Measurements from ENCODE around the gene HMGB2. TPM values are rescaled to one million over a fixed set of nuclear protein-coding genes. Genes with fewer than 3 reads are reported as not detected.

The HMGB2 gene
- total RNA-seq, 1 experiment from 2014 or later = 176 TPM

GRCh38 chr4:173317004-173317403 is 17.2 kb downstream of the HMGB2 start:
- Mint-ChIP-seq H3K4me3 (ENCODE audit: unreplicated experiment) (no peak overlapping the region), H3K27ac (ENCODE audit: low read depth, unreplicated experiment) (no peak overlapping the region), H3K9me3 (ENCODE audit: unreplicated experiment) (no peaks in the 10 kb centered on the region), H3K36me3 (ENCODE audit: insufficient read depth, unreplicated experiment) (no peaks in the 10 kb centered on the region), H3K27me3 (ENCODE audit: insufficient read depth, unreplicated experiment) (no peaks in the 10 kb centered on the region), H3K4me1 (ENCODE audit: insufficient read depth, unreplicated experiment) (peaks cover 12% of the 10 kb centered on the region)
- BruUV-seq (replicated peaks) = no TSS peak
- POLR2A ChIA-PET = no interaction called here
- intact Hi-C loops (cut with micrococcal nuclease) = loop anchor here (5.0 kb wide), 1 partner anchor 305 kb away; no protein-coding TSS in a partner anchor
- no peak for TF ChIP-seq CTCF (IDR thresholded peaks at IDR 0.05; ENCODE audit: unreplicated experiment)
- CTCF ChIA-PET = no interaction called here
- DNase-seq (ENCODE audit: unreplicated experiment) = no peak

GRCh38 chr4:173316060-173316459 is 18.1 kb downstream of the HMGB2 start:
- intact Hi-C loops (cut with micrococcal nuclease) = loop anchor here (5.0 kb wide), 1 partner anchor 304 kb away; no protein-coding TSS in a partner anchor

GRCh38 chr4:173314715-173315114 is 19.4 kb downstream of the HMGB2 start:
- no TSS peak for BruUV-seq (replicated peaks)
- intact Hi-C loops (cut with micrococcal nuclease) = loop anchor here (5.0 kb wide), 1 partner anchor 302 kb away; no protein-coding TSS in a partner anchor

More at GRCh38 chr4:173316060-173316459, 18.1 kb downstream of the HMGB2 start:
- H3K27me3 Mint-ChIP-seq (ENCODE audit: insufficient read depth, unreplicated experiment) = no peaks in the 10 kb centered on the region
- CTCF ChIA-PET = no interaction called here
- peaks cover 12% of the 10 kb centered on the region for H3K4me1 Mint-ChIP-seq (ENCODE audit: insufficient read depth, unreplicated experiment)
- H3K9me3 Mint-ChIP-seq (ENCODE audit: unreplicated experiment) = no peaks in the 10 kb centered on the region
- no peak overlapping the region for H3K4me3 Mint-ChIP-seq (ENCODE audit: unreplicated experiment)
- BruUV-seq (replicated peaks) = no TSS peak
- peaks cover 4% of the 10 kb centered on the region for H3K36me3 Mint-ChIP-seq (ENCODE audit: insufficient read depth, unreplicated experiment)
- POLR2A ChIA-PET = no interaction called here
- no peak for TF ChIP-seq CTCF (IDR thresholded peaks at IDR 0.05; ENCODE audit: unreplicated experiment)
- H3K27ac Mint-ChIP-seq (ENCODE audit: low read depth, unreplicated experiment) = no peak overlapping the region
- DNase-seq (ENCODE audit: unreplicated experiment) = no peak

GRCh38 chr4:173311368-173311767 is 22.8 kb downstream of the HMGB2 start:
- Mint-ChIP-seq H3K4me1 (ENCODE audit: insufficient read depth, unreplicated experiment) (no peaks in the 10 kb centered on the region), H3K27ac (ENCODE audit: low read depth, unreplicated experiment) (no peak overlapping the region), H3K36me3 (ENCODE audit: insufficient read depth, unreplicated experiment) (peaks cover 7% of the 10 kb centered on the region), H3K9me3 (ENCODE audit: unreplicated experiment) (no peaks in the 10 kb centered on the region), H3K27me3 (ENCODE audit: insufficient read depth, unreplicated experiment) (no peaks in the 10 kb centered on the region), H3K4me3 (ENCODE audit: unreplicated experiment) (no peak overlapping the region)
- ChIA-PET POLR2A (no interaction called here), CTCF (interaction anchor here (0.7 to 6.9 kb wide), 3 partner anchors 10 to 679 kb away, joined by 3 to 32 read pairs (median 4); no protein-coding TSS in a partner anchor)
- BruUV-seq (replicated peaks) = no TSS peak
- DNase-seq (ENCODE audit: unreplicated experiment) = no peak
- intact Hi-C loops (cut with micrococcal nuclease) = no loop called here
- no peak for TF ChIP-seq CTCF (IDR thresholded peaks at IDR 0.05; ENCODE audit: unreplicated experiment)

More at GRCh38 chr4:173314715-173315114, 19.4 kb downstream of the HMGB2 start:
- Mint-ChIP-seq H3K9me3 (ENCODE audit: unreplicated experiment) (no peaks in the 10 kb centered on the region), H3K36me3 (ENCODE audit: insufficient read depth, unreplicated experiment) (peaks cover 7% of the 10 kb centered on the region), H3K27me3 (ENCODE audit: insufficient read depth, unreplicated experiment) (no peaks in the 10 kb centered on the region), H3K27ac (ENCODE audit: low read depth, unreplicated experiment) (no peak overlapping the region), H3K4me3 (ENCODE audit: unreplicated experiment) (no peak overlapping the region), H3K4me1 (ENCODE audit: insufficient read depth, unreplicated experiment) (peaks cover 9% of the 10 kb centered on the region)
- CTCF ChIA-PET = interaction anchor here (3.1 to 6.9 kb wide), 2 partner anchors 13 to 106 kb away, joined by 13 to 32 read pairs; no protein-coding TSS in a partner anchor
- DNase-seq (ENCODE audit: unreplicated experiment) = no peak
- POLR2A ChIA-PET = interaction anchor here (2.6 kb wide), 1 partner anchor 18 kb away, joined by 8 read pairs; no protein-coding TSS in a partner anchor
- no peak for TF ChIP-seq CTCF (IDR thresholded peaks at IDR 0.05; ENCODE audit: unreplicated experiment)

All from MCF 10A (cell line).